ENCODE measurements around the gene AK4. TPM values are rescaled to one million over a fixed set of nuclear protein-coding genes. Genes with fewer than 3 reads are reported as not detected.

Gene AK4
- total RNA-seq, 4 donors from 2014 or later, result 1.4 to 2.6 (median 1.8) TPM

GRCh38 chr1:65256860-65257708 is 109.1 kb downstream of the AK4 start:
- Histone ChIP-seq H3K36me3 (no peaks in the 10 kb centered on the region), H3K27ac (no peak overlapping the region), H3K9me3 (no peaks in the 10 kb centered on the region), H3K27me3 (peaks cover 0 to 2% (median 0%) of the 10 kb centered on the region in 3 donors), H3K4me3 (no peak overlapping the region), H3K4me1 (peaks cover 6 to 11% of the 10 kb centered on the region in 2 donors)
- DNase-seq (no peak), ATAC-seq (no peak)
- in situ Hi-C loops (cut with MboI; ENCODE audit: low sequenced_read_pairs in 4 of 4) (no loop called here), intact Hi-C loops (cut with DNase I; ENCODE audit: low total_unique reads) (loop anchor here (5.0 kb wide), 1 partner anchor 165 kb away; the partner anchor contains the start of genes LEPR and LEPROT)
- TF ChIP-seq CTCF (IDR thresholded peaks at IDR 0.05 in 4 of 5, conservative IDR thresholded peaks at IDR 0.05 in 1 of 5), result no peak
- TF ChIP-seq POLR2A (IDR thresholded peaks at IDR 0.05), result no peak

- Histone ChIP-seq H3K9me3 (no peaks in the 10 kb centered on the region), H3K27ac (no peak overlapping the region), H3K36me3 (no peaks in the 10 kb centered on the region), H3K4me1 (peaks cover 6 to 11% of the 10 kb centered on the region in 2 donors), H3K4me3 (no peak overlapping the region), H3K27me3 (peaks cover 0 to 2% (median 0%) of the 10 kb centered on the region in 3 donors)
- intact Hi-C loops (cut with DNase I; ENCODE audit: low total_unique reads) (loop anchor here (5.0 kb wide), 1 partner anchor 164 kb away; the partner anchor contains the start of genes LEPR and LEPROT), in situ Hi-C loops (cut with MboI; ENCODE audit: low sequenced_read_pairs in 4 of 4) (no loop called here)
- TF ChIP-seq CTCF (IDR thresholded peaks at IDR 0.05 in 4 of 5, conservative IDR thresholded peaks at IDR 0.05 in 1 of 5) (no peak), POLR2A (IDR thresholded peaks at IDR 0.05) (no peak)
- ATAC-seq (no peak), DNase-seq (no peak)
These were observed 110.1 kb downstream of the AK4 start for GRCh38 chr1:65258106-65258505.

- ATAC-seq (no peak), DNase-seq (no peak)
- Histone ChIP-seq H3K9me3 (no peaks in the 10 kb centered on the region), H3K27me3 (peaks cover 0 to 7% (median 2%) of the 10 kb centered on the region in 3 donors), H3K36me3 (no peaks in the 10 kb centered on the region), H3K4me3 (no peak overlapping the region), H3K4me1 (peaks cover 3 to 10% of the 10 kb centered on the region in 2 donors), H3K27ac (no peak overlapping the region)
- TF ChIP-seq CTCF (IDR thresholded peaks at IDR 0.05 in 4 of 5, conservative IDR thresholded peaks at IDR 0.05 in 1 of 5) (no peak), POLR2A (IDR thresholded peaks at IDR 0.05) (no peak)
- intact Hi-C loops (cut with DNase I; ENCODE audit: low total_unique reads) (loop anchor here (5.0 kb wide), 1 partner anchor 162 kb away; the partner anchor contains the start of genes LEPR and LEPROT), in situ Hi-C loops (cut with MboI; ENCODE audit: low sequenced_read_pairs in 4 of 4) (no loop called here)
These were observed 111.8 kb downstream of the AK4 start for GRCh38 chr1:65259816-65260215.

GRCh38 chr1:65260851-65261473 is 113.0 kb downstream of the AK4 start:
- H3K9me3 ChIP-seq, result no peaks in the 10 kb centered on the region
- no peaks in the 10 kb centered on the region for H3K36me3 ChIP-seq
- peaks cover 0 to 19% (median 8%) of the 10 kb centered on the region in 3 donors for H3K27me3 ChIP-seq
- intact Hi-C loops (cut with DNase I; ENCODE audit: low total_unique reads), result no loop called here
- TF ChIP-seq POLR2A (IDR thresholded peaks at IDR 0.05) (no peak), CTCF (IDR thresholded peaks at IDR 0.05 in 4 of 5, conservative IDR thresholded peaks at IDR 0.05 in 1 of 5) (no peak)
- H3K4me3 ChIP-seq, result no peak overlapping the region
- no peak overlapping the region for H3K27ac ChIP-seq
- ATAC-seq (no peak), DNase-seq (no peak)
- in situ Hi-C loops (cut with MboI; ENCODE audit: low sequenced_read_pairs in 4 of 4), result no loop called here
- H3K4me1 ChIP-seq, result peaks cover 9 to 14% of the 10 kb centered on the region in 2 donors
